ENCODE results near the gene AGPS.

The AGPS gene

GRCh38 chr2:177553176-177553884 is 160.8 kb downstream of the AGPS start:
- DNase-seq, result peak; percentile 19

GRCh38 chr2:177554365-177554764 is 161.8 kb downstream of the AGPS start:
- peak; percentile 17 for DNase-seq

GRCh38 chr2:177556153-177556552 is 163.6 kb downstream of the AGPS start:
- DNase-seq, result no peak

- DNase-seq, result no peak
These were observed 165.2 kb downstream of the AGPS start for GRCh38 chr2:177557794-177558193.

- no peak for DNase-seq
These were observed 167.1 kb downstream of the AGPS start for GRCh38 chr2:177559638-177560037.

- DNase-seq, result no peak
These were observed 175.8 kb downstream of the AGPS start for GRCh38 chr2:177568390-177568789.

GRCh38 chr2:177568893-177569292 is 176.3 kb downstream of the AGPS start:
- no peak for DNase-seq

GRCh38 chr2:177572236-177572671 is 179.7 kb downstream of the AGPS start:
- DNase-seq, result peak; percentile 53

GRCh38 chr2:177573120-177573519 is 180.5 kb downstream of the AGPS start:
- DNase-seq, result peak; percentile 34

- no peak for DNase-seq
These were observed 181.8 kb downstream of the AGPS start for GRCh38 chr2:177574356-177574755.

GRCh38 chr2:177575358-177575757 is 182.8 kb downstream of the AGPS start:
- DNase-seq, result no peak

GRCh38 chr2:177577075-177577474 is 184.5 kb downstream of the AGPS start:
- DNase-seq, result no peak

GRCh38 chr2:177578454-177578853 is 185.9 kb downstream of the AGPS start:
- no peak for DNase-seq

- DNase-seq, result peak; percentile 50
These were observed 187.0 kb downstream of the AGPS start for GRCh38 chr2:177579486-177580036.

- DNase-seq, result no peak
These were observed 189.4 kb downstream of the AGPS start for GRCh38 chr2:177582000-177582399.

- no peak for DNase-seq
These were observed 191.6 kb downstream of the AGPS start for GRCh38 chr2:177584030-177584692.

GRCh38 chr2:177585234-177585863 is 192.8 kb downstream of the AGPS start:
- no peak for DNase-seq

- DNase-seq, result no peak
These were observed 193.6 kb downstream of the AGPS start for GRCh38 chr2:177586154-177586553.

- no peak for DNase-seq
These were observed 194.8 kb downstream of the AGPS start for GRCh38 chr2:177587371-177587770.

GRCh38 chr2:177588671-177589070 is 196.1 kb downstream of the AGPS start:
- no peak for DNase-seq

- DNase-seq, result no peak
These were observed 196.6 kb downstream of the AGPS start for GRCh38 chr2:177589186-177589585.

- no peak for DNase-seq
These were observed 199.8 kb downstream of the AGPS start for GRCh38 chr2:177592397-177592796.

- DNase-seq, result no peak
These were observed 200.4 kb downstream of the AGPS start for GRCh38 chr2:177592945-177593344.

GRCh38 chr2:177593402-177593801 is 200.8 kb downstream of the AGPS start:
- no peak for DNase-seq

All from fibroblast of upper back skin (primary cell).